H9 (cell line): Measurements from ENCODE around the gene DDX20. TPM values are rescaled to one million over a fixed set of nuclear protein-coding genes. Genes with fewer than 3 reads are reported as not detected.
A peak's percentile ranks its signal among the peaks of the same experiment; 100 is the strongest.

Experiments used
- DNase-seq: peaks from one replicate; pipeline ENCODE4 v3.0.0-alpha.2; 2017
- H2AFZ ChIP-seq: one replicate; pipeline ENCODE4 v1.6.1; 2013; ENCODE audit warnings: mild to moderate bottlenecking, low read length, control low read depth, moderate library complexity
- H2AK5ac ChIP-seq: 2 replicates; pipeline ENCODE4 v1.6.1; 2013; ENCODE audit warnings: low read length, control low read depth, mixed read lengths; ENCODE audit not compliant: insufficient read length
- H2BK120ac ChIP-seq: one replicate; pipeline ENCODE4 v1.6.1; 2013; ENCODE audit warnings: low read depth, mild to moderate bottlenecking, low read length, control low read depth, inconsistent platforms; ENCODE audit not compliant: poor library complexity, severe bottlenecking
- H2BK12ac ChIP-seq: 2 replicates; pipeline ENCODE4 v1.6.1; 2013; ENCODE audit warnings: low read length, control low read depth, mixed read lengths, low read depth; ENCODE audit not compliant: insufficient read length
- H2BK15ac ChIP-seq: 2 replicates; pipeline ENCODE4 v1.6.1; 2013; ENCODE audit warnings: low read depth, low read length, control low read depth
- H2BK20ac ChIP-seq: one replicate; pipeline ENCODE4 v1.6.1; 2013; ENCODE audit warnings: low read depth, mild to moderate bottlenecking, low read length, control low read depth, inconsistent platforms; ENCODE audit not compliant: poor library complexity, severe bottlenecking
- H2BK5ac ChIP-seq: 2 replicates; pipeline ENCODE4 v1.6.1; 2013; ENCODE audit warnings: low read length, control low read depth, mixed read lengths; ENCODE audit not compliant: insufficient read length
- H3K14ac ChIP-seq: 2 replicates; pipeline ENCODE4 v1.6.1; 2013; ENCODE audit warnings: low read length, control low read depth; ENCODE audit not compliant: insufficient read depth
- H3K18ac ChIP-seq: 2 replicates; pipeline ENCODE4 v1.6.1; 2013; ENCODE audit warnings: low read depth, mild to moderate bottlenecking, mixed read lengths, low read length, control low read depth; ENCODE audit not compliant: insufficient read length
- H3K23ac ChIP-seq: 2 replicates; pipeline ENCODE4 v1.6.1; 2013; ENCODE audit warnings: low read length, control low read depth, mixed read lengths, low read depth; ENCODE audit not compliant: insufficient read length
- H3K23me2 ChIP-seq: 2 replicates; pipeline ENCODE4 v1.6.1; 2013; ENCODE audit warnings: low read depth, mild to moderate bottlenecking, mixed read lengths, low read length, control low read depth; ENCODE audit not compliant: insufficient read length, poor library complexity, severe bottlenecking
- H3K27ac ChIP-seq: 2 replicates; pipeline ENCODE4 v1.5.1; 2013; ENCODE audit warnings: low read length, control low read depth, mixed read lengths, low read depth; ENCODE audit not compliant: insufficient read length
- H3K27me3 ChIP-seq: 2 replicates; pipeline ENCODE4 v1.6.1; 2013; ENCODE audit warnings: low read length, control low read depth, inconsistent platforms; ENCODE audit not compliant: insufficient read depth
- H3K4ac ChIP-seq: 2 replicates; pipeline ENCODE4 v1.6.1; 2013; ENCODE audit warnings: low read depth, mild to moderate bottlenecking, control low read depth, inconsistent platforms, low read length, moderate library complexity
- H3K4me1 ChIP-seq: 2 replicates; pipeline ENCODE4 v1.6.1; 2013; ENCODE audit warnings: low read length, control low read depth, inconsistent platforms; ENCODE audit not compliant: insufficient read depth
- H3K4me2 ChIP-seq: 2 replicates; pipeline ENCODE4 v1.6.1; 2013; ENCODE audit warnings: low read length, control low read depth, mixed read lengths; ENCODE audit not compliant: insufficient read length, insufficient read depth
- H3K56ac ChIP-seq: 2 replicates; pipeline ENCODE4 v1.6.1; 2013; ENCODE audit warnings: low read depth, mild to moderate bottlenecking, mixed read lengths, low read length, control low read depth; ENCODE audit not compliant: insufficient read length
- H3K79me1 ChIP-seq: 2 replicates; pipeline ENCODE4 v1.6.1; 2013; ENCODE audit warnings: low read depth, mild to moderate bottlenecking, moderate library complexity, low read length, control low read depth, inconsistent platforms; ENCODE audit not compliant: insufficient read depth, poor library complexity, severe bottlenecking
- H3K79me2 ChIP-seq: 2 replicates; pipeline ENCODE4 v1.6.1; 2013; ENCODE audit warnings: low read length, control low read depth, inconsistent platforms; ENCODE audit not compliant: insufficient read depth
- H3K9ac ChIP-seq: 2 replicates; pipeline ENCODE4 v1.6.1; 2013; ENCODE audit warnings: low read length, control low read depth, mixed read lengths; ENCODE audit not compliant: insufficient read length; ENCODE audit errors: extremely low read depth
- H3K9me3 ChIP-seq: one replicate; pipeline ENCODE4 v1.6.1; 2013; ENCODE audit warnings: low read depth, low read length, inconsistent platforms; ENCODE audit not compliant: control insufficient read depth
- H3T11ph ChIP-seq: one replicate; pipeline ENCODE4 v1.6.1; 2013; ENCODE audit warnings: mild to moderate bottlenecking, low read length, control low read depth, inconsistent platforms
- H4K20me1 ChIP-seq: one replicate; pipeline ENCODE4 v1.6.1; 2013; ENCODE audit not compliant: control insufficient read depth, insufficient read length, insufficient read depth
- H4K5ac ChIP-seq: 2 replicates; pipeline ENCODE4 v1.6.1; 2013; ENCODE audit warnings: low read depth, mild to moderate bottlenecking, mixed read lengths, low read length, control low read depth; ENCODE audit not compliant: insufficient read length
- H4K8ac ChIP-seq: replicated peaks from 2 replicates; pipeline ENCODE4 v1.6.1; 2013; ENCODE audit warnings: low read length, control low read depth, mixed read lengths, low read depth; ENCODE audit not compliant: insufficient read length
- H4K91ac ChIP-seq: 2 replicates; pipeline ENCODE4 v1.6.1; 2013; ENCODE audit warnings: low read depth, mild to moderate bottlenecking, moderate library complexity, mixed read lengths, low read length, control low read depth; ENCODE audit not compliant: insufficient read length
- H3K27ac Mint-ChIP-seq, 3 experiments: 2 replicates in 2 of 3; 3 replicates in 1 of 3; pipeline ENCODE4 v1.8.0; 2020 to 2021; ENCODE audit warnings: mixed read lengths in 3 of 3, mild to moderate bottlenecking in 1 of 3, moderate library complexity in 1 of 3
- H3K27me3 Mint-ChIP-seq: 2 replicates; pipeline ENCODE4 v1.8.0; 2021; ENCODE audit warnings: low read depth, mild to moderate bottlenecking, moderate library complexity, mixed read lengths
- H3K36me3 Mint-ChIP-seq, 3 experiments: 2 replicates in 2 of 3; 3 replicates in 1 of 3; pipeline ENCODE4 v1.8.0; 2020 to 2021; ENCODE audit warnings: low read depth in 3 of 3, mixed read lengths in 3 of 3; ENCODE audit not compliant: insufficient read depth in 1 of 3
- H3K4me1 Mint-ChIP-seq, 2 experiments: 2 replicates each; pipeline ENCODE4 v1.8.0; 2020; ENCODE audit warnings: mixed read lengths in 2 of 2
- H3K4me3 Mint-ChIP-seq, 2 experiments: 2 replicates in 1 of 2; 3 replicates in 1 of 2; pipeline ENCODE4 v1.8.0; 2020 to 2021; ENCODE audit warnings: mild to moderate bottlenecking in 2 of 2, mixed read lengths in 2 of 2, moderate library complexity in 1 of 2
- H3K9me3 Mint-ChIP-seq, 2 experiments: 2 replicates in 1 of 2; 3 replicates in 1 of 2; pipeline ENCODE4 v1.8.0; 2020; ENCODE audit warnings: mild to moderate bottlenecking in 2 of 2, mixed read lengths in 2 of 2, moderate library complexity in 1 of 2
- WGBS: extraction: QIAGEN DNeasy Blood & Tissue Kit; methylation state at CpG from one replicate; pipeline ENCODE4 v1.1.7; 2013; ENCODE audit warnings: missing lambda C conversion rate, low lambda C conversion rate, mixed read lengths; ENCODE audit not compliant: insufficient read length; ENCODE audit errors: extremely low coverage; 5-methylcytosine and 5-hydroxymethylcytosine counted together
- total RNA-seq: library from RNA; stranded (reverse); gene quantifications from 2 replicates; pipeline ENCODE4 v1.2.1, GENCODE V29; 2021
- TF ChIP-seq, protein P1 (sequence below): fragments of 200-600 bp; sonication (generic); conservative IDR thresholded peaks from 3 replicates; pipeline ENCODE4 v1.8.0; 2021; ENCODE audit warnings: antibody characterized with exemption, mild to moderate bottlenecking

DDX20 gene
- total RNA-seq, 1 experiment from 2014 or later = 38.3 TPM

DNA sequence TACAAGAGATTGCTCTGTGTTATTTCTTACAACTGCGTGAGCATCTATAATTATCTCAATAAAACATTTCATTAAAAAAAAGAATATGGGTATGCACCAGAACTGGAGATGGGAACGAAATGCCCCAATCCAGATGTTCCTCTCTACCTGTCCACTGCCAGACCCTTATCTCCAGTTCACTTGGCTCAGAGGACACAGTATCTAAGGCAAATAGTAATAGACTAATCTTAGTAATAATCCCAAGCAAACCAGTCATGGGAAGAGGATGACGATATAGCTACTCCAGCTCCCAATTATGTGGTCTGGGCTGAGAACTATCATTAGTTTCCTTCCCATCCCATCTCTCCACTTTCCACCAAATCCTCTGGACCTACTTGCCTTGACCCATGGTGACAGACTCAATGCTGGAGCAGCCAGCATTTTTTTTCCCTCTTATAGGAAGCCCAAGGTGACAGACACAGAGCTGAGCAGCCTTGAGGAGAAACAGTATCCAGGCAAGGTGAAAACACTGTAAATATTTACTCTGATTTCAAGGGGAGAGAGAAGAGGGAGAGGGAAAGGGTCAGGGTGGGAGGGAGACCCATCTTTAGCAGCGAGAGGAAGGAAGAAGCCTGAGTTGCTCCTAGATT, 28.7 kb downstream of the DDX20 start:
- no peak overlapping the region for H2BK5ac ChIP-seq
- TF ChIP-seq, protein P1, sequence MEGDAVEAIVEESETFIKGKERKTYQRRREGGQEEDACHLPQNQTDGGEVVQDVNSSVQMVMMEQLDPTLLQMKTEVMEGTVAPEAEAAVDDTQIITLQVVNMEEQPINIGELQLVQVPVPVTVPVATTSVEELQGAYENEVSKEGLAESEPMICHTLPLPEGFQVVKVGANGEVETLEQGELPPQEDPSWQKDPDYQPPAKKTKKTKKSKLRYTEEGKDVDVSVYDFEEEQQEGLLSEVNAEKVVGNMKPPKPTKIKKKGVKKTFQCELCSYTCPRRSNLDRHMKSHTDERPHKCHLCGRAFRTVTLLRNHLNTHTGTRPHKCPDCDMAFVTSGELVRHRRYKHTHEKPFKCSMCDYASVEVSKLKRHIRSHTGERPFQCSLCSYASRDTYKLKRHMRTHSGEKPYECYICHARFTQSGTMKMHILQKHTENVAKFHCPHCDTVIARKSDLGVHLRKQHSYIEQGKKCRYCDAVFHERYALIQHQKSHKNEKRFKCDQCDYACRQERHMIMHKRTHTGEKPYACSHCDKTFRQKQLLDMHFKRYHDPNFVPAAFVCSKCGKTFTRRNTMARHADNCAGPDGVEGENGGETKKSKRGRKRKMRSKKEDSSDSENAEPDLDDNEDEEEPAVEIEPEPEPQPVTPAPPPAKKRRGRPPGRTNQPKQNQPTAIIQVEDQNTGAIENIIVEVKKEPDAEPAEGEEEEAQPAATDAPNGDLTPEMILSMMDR = no peak
- H3K4me3 Mint-ChIP-seq = no peak overlapping the region
- H3K27ac Mint-ChIP-seq = no peak overlapping the region
- H3K9ac ChIP-seq = no peak overlapping the region
- H2BK120ac ChIP-seq = no peak overlapping the region
- no peak overlapping the region for H3K4me2 ChIP-seq
- no peak overlapping the region for H4K91ac ChIP-seq
- no peaks in the 10 kb centered on the region for H3K79me1 ChIP-seq
- no peak overlapping the region for H3K56ac ChIP-seq
- no peak overlapping the region for H3T11ph ChIP-seq
- DNase-seq = no peak
- no peaks in the 10 kb centered on the region; the same call in 1 of the 2 replicates for H3K27me3 ChIP-seq
- H2BK15ac ChIP-seq = no peak overlapping the region
- peaks cover 6 to 8% of the 10 kb centered on the region in 2 experiments for H3K4me1 Mint-ChIP-seq
- H3K79me2 ChIP-seq = no peaks in the 10 kb centered on the region; the same call in 1 of the 2 replicates
- peak overlapping the region; percentile 30 for H2BK20ac ChIP-seq
- H4K8ac ChIP-seq = no peak overlapping the region
- no peak overlapping the region for H3K4ac ChIP-seq
- H3K18ac ChIP-seq = no peak overlapping the region
- no peak overlapping the region for H2AFZ ChIP-seq
- H2AK5ac ChIP-seq = no peak overlapping the region
- no peak overlapping the region for H2BK12ac ChIP-seq
- no peaks in the 10 kb centered on the region for H3K9me3 ChIP-seq
- WGBS = no CpG with 5 or more reads among the region's 4 CpGs
- H3K23me2 ChIP-seq = no peaks in the 10 kb centered on the region
- no peaks in the 10 kb centered on the region for H3K9me3 Mint-ChIP-seq
- no peaks in the 10 kb centered on the region for H3K36me3 Mint-ChIP-seq
- no peak overlapping the region for H3K14ac ChIP-seq
- H3K23ac ChIP-seq = no peak overlapping the region
- no peaks in the 10 kb centered on the region for H4K20me1 ChIP-seq
- peaks cover 2% of the 10 kb centered on the region; the same call in 1 of the 2 replicates for H3K4me1 ChIP-seq
- no peak overlapping the region for H4K5ac ChIP-seq
- H3K27ac ChIP-seq = no peak overlapping the region
- H3K27me3 Mint-ChIP-seq = no peaks in the 10 kb centered on the region
